Chondrocyte (in vitro differentiated cells): ENCODE data around the gene PES1. TPM values are rescaled to one million over a fixed set of nuclear protein-coding genes. Genes with fewer than 3 reads are reported as not detected.

ENCODE experiments used
- total RNA-seq: library from RNA; stranded (reverse); gene quantifications from 3 replicates; pipeline ENCODE4 v1.2.1, GENCODE V29; 2021

PES1 gene
- total RNA-seq, 1 donor from 2014 or later = 53.6 TPM

Other genes with a start within 250 kb of the PES1 start
- 110 to 127 TPM (median 115 TPM) in 3 replicates for gene SF3A1, start 235.0 kb downstream of the PES1 start, total RNA-seq
- 2.1 to 3.1 TPM (median 2.3 TPM) in 3 replicates for gene CCDC157, start 234.9 kb downstream of the PES1 start, total RNA-seq
- 35.2 to 36.2 TPM (median 36.0 TPM) in 3 replicates for gene RNF215, start 204.5 kb downstream of the PES1 start, total RNA-seq
- 15.5 to 39.5 TPM (median 15.6 TPM) in 3 replicates for gene SEC14L2, start 194.9 kb downstream of the PES1 start, total RNA-seq
- 9.3 to 12.7 TPM (median 12.1 TPM) in 3 replicates for gene MTFP1, start 166.1 kb downstream of the PES1 start, total RNA-seq
- gene SEC14L3, start 119.9 kb downstream of the PES1 start, total RNA-seq = not detected in 3 replicates
- gene SEC14L4, start 86.2 kb downstream of the PES1 start, total RNA-seq = not detected in 3 replicates
- gene SEC14L6, start 45.2 kb downstream of the PES1 start, total RNA-seq = 0.77 to 2.0 TPM (median 1.2 TPM) in 3 replicates
- gene GAL3ST1, start 17.2 kb downstream of the PES1 start, total RNA-seq = 0.82 to 3.9 TPM (median 2.8 TPM) in 3 replicates
- gene TCN2, start 15.3 kb upstream of the PES1 start, total RNA-seq = 10.4 to 14.9 TPM (median 11.5 TPM) in 3 replicates
- gene SLC35E4, start 43.9 kb upstream of the PES1 start, total RNA-seq = 5.3 to 7.9 TPM (median 7.6 TPM) in 3 replicates
- gene DUSP18, start 76.0 kb upstream of the PES1 start, total RNA-seq = 7.6 to 9.4 TPM (median 9.0 TPM) in 3 replicates
- gene OSBP2, start 103.0 kb upstream of the PES1 start, total RNA-seq = 1.9 to 3.6 TPM (median 2.4 TPM) in 3 replicates